ENCODE data around the gene TBX10.
"Not testable (repeated sequence)": the region's sequence is repeated elsewhere in the genome, so short reads cannot be mapped to it uniquely, and the experiment has no call there.

The TBX10 gene

GRCh38 chr11:67597458-67597857 is 42.1 kb downstream of the TBX10 start:
- DNase-seq: not testable (repeated sequence)

GRCh38 chr11:67596753-67597300 is 42.7 kb downstream of the TBX10 start:
- DNase-seq: no peak

GRCh38 chr11:67594480-67594879 is 45.1 kb downstream of the TBX10 start:
- DNase-seq: no peak

- DNase-seq: no peak
Measured at GRCh38 chr11:67593565-67593905, 46.0 kb downstream of the TBX10 start.

GRCh38 chr11:67592880-67593564 is 46.5 kb downstream of the TBX10 start:
- no peak for DNase-seq

GRCh38 chr11:67588899-67589415 is 50.6 kb downstream of the TBX10 start:
- not testable (repeated sequence) for DNase-seq

GRCh38 chr11:67588136-67588503 is 51.4 kb downstream of the TBX10 start:
- DNase-seq: no peak

GRCh38 chr11:67586568-67587250 is 52.9 kb downstream of the TBX10 start:
- no peak for DNase-seq

GRCh38 chr11:67585911-67586310 is 53.7 kb downstream of the TBX10 start:
- DNase-seq: no peak

GRCh38 chr11:67584881-67585873 is 54.4 kb downstream of the TBX10 start:
- no peak for DNase-seq

GRCh38 chr11:67584205-67584880 is 55.2 kb downstream of the TBX10 start:
- DNase-seq: no peak

- DNase-seq: peak; percentile 88
Measured at GRCh38 chr11:67583247-67584204, 56.0 kb downstream of the TBX10 start, which contains the start of gene GSTP1. Gene GSTP1, plus strand, starts transcription at chr11:67583812. Its CDS starts 32 bp downstream, at chr11:67583844.

GRCh38 chr11:67582011-67582410 is 57.6 kb downstream of the TBX10 start:
- DNase-seq: no peak

GRCh38 chr11:67581469-67581868 is 58.1 kb downstream of the TBX10 start:
- no peak for DNase-seq

Data from 8988T (cell line).